ENCODE results near the gene DNAJC4.

Gene DNAJC4, protein sequence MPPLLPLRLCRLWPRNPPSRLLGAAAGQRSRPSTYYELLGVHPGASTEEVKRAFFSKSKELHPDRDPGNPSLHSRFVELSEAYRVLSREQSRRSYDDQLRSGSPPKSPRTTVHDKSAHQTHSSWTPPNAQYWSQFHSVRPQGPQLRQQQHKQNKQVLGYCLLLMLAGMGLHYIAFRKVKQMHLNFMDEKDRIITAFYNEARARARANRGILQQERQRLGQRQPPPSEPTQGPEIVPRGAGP

DNA sequence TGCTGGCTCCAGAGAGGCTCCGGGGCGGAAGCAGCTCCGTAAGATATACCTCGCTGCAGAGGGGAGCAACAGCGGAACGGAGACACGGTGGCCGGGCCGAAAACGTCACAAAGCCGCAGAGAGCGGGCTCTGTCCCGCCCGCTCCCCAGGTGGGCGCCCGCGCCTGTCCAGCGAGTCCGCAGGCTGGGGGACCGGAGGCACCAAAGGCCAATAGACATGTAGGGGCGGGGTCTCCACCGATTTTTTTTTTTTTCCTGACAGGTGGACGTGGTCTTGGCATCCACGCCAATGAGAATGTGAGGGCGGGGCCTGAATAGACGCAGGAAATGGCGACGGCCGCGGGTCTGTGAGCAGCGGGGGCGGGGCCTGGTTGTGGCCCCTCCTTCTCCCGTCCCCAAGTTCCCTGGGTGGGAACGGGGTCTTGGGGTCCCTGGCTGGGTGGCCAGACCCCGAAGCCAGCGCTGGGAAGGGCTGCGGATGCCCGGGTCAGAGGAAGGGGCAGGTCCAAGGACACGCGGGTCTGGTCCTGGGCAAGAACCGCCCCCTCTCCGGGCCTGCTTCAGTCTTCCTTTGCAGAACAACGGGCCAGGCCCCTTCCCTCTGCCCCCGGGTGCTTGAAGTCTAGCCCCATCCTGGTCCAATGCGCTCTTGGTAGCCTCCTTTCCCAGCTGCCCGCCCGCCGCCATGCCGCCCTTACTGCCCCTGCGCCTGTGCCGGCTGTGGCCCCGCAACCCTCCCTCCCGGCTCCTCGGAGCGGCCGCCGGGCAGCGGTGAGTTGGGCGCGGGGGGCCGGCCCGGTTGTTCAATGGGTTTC is at the start of gene DNAJC4:
Gene DNAJC4 (plus strand): TSS at position 378 of the 814 bp plus-strand sequence. CDS start 307 bp downstream, at position 685.
- DNase-seq: peak; percentile 64

GRCh38 chr11:64180891-64181290 is 49.5 kb upstream of the DNAJC4 start:
- DNase-seq: peak; percentile 82

DNA sequence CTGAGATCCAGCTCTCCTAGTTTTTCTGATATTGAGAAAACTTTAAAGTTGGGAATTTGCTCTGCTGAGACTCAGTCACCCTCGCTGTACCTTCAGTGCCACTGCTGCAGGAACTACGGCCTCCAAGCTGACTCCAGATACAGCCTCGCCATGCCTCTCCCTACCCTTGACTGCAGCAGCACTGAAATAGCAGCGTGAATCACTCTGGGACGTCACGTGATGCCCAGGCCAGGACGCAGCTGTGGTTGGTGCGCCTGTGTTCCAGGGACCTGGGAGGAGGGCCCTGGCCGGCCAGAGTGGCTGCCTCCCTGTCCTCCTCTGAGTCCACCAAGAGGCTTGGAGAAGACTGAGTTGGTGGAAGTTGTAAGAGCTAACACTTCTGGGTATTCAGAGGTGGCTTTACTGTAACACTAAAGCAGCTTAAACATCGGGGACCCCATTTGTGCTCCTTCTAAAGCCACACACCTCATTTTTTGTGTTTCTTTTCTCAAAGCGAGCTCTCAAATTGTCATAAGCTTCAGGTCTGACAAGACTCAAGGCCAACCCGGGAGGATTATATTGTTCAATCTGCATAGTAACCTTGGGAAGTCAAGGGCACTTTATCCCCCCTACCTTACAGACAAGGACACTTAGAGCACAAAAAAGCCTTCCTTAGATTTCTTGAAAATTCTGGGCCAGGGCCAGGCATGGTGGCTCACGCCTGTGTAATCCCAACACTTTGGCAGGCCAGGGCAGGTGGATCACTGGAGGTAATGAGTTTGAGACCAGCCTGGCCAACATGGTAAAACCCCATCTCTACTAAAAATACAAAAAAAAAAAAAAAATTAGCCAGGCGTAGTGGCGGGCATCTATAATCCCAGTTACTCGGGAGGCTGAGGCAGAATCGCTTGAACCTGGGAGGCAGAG is 48.6 kb upstream of the DNAJC4 start:
- DNase-seq: no peak

DNA sequence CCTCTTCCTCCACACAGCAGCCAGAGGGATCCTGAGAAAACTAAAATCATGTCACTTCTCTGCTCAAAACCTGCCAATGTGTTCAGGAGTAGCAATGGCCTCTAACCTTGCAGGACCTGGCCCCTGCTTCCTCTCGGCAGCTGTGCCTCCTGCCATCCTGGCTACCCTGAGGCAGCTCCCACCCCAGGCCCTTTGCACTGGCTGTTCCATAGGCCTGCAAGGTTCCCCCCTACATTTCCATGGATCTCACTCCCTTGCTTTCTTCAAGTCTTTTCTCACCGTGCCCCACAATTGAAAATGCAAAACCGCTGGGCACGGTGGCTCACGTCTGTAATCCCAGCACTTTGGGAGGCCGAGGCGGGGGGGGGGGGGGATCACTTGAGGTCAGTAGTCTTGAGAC is 46.5 kb upstream of the DNAJC4 start:
- DNase-seq: no peak

DNA sequence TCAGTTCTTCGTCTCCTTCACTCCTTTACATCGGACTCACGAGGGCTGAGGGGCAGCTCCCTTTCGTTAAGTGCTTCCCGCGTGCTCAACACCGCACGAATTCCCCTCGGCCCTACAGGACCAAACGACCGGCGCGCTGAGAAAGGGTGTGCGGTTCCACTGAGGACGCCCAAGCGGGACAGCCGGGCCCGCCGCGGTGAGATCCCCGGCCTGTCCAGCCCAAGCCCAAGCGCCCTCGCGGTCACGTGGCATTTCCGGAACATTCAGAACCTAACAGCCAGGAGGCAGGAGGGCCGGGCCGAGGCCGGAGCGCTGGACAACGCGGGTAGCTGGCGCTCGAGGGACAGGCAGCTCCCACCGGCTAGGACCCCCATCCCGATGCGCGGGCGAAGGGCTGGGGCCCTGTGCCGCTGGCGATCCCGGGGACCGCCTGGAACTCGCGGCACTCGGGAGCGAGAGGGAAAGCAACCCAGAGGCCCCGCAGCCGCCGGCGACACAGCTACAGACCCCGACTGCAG is 45.1 kb upstream of the DNAJC4 start:
- DNase-seq: no peak

DNA sequence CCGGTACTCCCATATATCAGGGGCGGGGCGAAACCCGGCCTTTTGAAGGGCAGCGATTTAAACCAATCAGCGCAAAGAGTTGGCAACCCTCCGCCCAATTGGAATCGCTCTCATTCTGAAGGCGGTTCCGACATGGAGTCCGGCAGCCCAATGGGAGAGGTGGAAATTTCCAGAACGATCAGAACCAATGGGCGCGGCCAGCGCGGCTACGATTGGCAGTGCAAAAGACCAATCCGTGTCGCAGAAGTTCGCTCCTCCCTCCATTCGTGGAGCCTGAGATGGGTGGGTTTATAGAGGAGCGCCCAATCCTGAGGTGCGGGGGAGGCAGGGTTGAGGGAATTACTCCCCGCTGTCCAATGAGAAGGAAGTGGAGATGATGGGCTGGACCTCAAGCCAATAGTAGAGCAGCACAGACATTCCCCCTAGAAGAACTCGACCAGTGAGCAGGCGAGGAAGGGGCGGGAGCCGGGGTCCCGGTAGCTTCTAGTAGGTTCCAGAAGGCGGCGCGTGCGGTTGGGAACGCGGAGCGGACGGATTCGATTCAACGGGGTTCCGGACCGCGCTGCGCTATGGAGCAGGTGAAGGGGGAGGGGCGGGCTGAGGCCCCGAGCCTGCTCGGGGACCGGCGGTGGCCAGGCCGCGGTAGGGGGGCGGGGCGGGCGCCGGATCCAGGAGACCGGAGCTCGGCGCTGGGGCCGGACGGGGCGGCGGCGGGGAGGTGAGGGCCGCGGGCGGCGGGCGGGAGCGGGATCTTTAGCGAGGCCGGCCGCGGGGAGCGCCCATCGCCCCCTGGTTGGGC is 44.5 kb upstream of the DNAJC4 start, which contains the start of gene STIP1:
Gene STIP1 (plus strand): TSS at position 479 of the 799 bp plus-strand sequence. CDS start 91 bp downstream, at position 570.
- DNase-seq: peak; percentile 99

- no peak for DNase-seq
These were observed 43.7 kb upstream of the DNAJC4 start for GRCh38 chr11:64186492-64187165.

GRCh38 chr11:64192434-64192833 is 37.9 kb upstream of the DNAJC4 start:
- no peak for DNase-seq

DNA sequence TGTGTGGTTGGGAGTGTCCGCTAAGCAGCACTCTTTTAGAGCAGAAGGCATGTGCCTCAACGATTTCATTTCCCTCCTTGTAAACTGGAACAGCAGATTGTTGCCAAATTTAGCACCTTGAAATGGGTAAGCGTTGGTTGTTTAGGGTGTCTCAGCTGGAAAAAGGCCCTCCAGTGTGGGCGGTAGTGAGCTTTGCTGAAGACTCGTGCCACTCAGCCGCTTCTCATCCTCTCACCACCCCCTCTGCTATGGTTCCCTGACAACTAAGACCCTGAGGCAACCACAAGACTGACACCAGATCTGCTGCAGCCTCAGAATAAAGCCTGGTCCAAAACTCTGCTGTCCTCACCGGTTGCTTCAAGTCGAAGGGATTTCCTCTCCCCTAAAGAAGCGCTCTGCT is 33.7 kb upstream of the DNAJC4 start:
- DNase-seq: no peak

DNA sequence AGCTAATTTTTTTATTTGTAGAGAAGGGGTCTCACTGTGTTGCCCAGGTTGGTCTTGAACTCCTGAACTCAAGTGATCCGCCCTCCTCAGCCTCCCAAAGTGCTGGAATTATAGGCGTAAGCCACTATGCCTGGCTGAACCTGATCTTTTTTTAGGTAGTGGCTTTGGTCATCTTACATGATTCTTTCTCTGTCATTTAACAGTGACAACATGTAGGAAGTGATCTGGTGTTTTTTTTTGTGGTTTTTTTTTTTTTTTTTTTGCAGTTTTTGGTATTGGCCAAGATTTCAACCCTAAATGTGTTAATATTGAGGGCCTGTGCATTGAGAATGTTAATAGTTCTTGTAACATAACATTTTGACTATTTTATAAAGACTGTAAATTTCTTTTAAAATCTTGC is 31.8 kb upstream of the DNAJC4 start:
- no peak for DNase-seq

DNA sequence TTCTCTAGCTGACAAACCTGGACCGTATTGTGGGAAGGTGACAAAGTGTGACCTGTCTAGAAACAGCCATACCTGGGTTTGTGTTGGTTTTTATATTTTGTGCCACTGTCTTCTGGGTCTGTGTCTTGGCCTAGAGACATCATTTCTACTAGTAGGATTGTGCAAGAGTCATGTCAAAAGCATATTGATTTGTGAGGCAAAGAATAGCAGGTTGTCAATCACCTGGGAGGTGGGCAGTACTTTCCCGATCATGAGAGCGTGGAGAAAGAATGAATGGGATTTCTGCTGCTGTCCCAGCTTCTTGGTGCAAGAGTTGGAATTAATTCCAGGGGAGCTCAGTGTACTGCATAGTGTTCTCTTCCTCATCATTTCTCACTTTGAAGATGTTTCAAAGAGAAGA is 28.8 kb upstream of the DNAJC4 start:
- DNase-seq: no peak

GRCh38 chr11:64202992-64203391 is 27.4 kb upstream of the DNAJC4 start:
- DNase-seq: no peak

DNA sequence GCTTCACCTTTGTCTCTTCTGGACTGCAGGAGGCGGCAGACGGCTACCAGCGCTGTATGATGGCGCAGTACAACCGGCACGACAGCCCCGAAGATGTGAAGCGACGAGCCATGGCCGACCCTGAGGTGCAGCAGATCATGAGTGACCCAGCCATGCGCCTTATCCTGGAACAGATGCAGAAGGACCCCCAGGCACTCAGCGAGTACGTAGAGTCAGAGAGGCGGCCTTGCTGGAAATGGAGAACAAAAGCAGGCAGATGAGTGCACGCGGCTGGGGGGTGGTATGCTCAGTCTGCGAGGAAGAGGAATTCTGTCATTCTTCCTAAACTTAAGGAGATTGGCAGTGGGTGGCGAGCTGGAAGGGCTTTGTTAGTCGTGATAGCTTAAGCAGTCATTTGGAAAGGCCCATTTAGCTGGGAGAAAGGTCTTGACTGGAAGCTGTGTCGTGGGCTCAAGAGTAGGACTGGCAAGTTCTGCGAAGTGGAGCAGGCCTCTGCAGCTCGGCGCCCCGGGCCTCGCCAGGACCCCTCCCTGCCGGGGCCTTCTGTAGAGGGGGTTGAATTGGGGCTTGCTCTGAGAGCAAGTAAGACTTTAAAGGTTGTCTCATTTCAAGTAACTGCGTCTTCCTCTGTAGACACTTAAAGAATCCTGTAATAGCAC is 26.8 kb upstream of the DNAJC4 start:
- no peak for DNase-seq

GRCh38 chr11:64204080-64204440 is 26.3 kb upstream of the DNAJC4 start:
- no peak for DNase-seq

GRCh38 chr11:64204464-64204989 is 25.8 kb upstream of the DNAJC4 start:
- DNase-seq: peak; percentile 63

DNA sequence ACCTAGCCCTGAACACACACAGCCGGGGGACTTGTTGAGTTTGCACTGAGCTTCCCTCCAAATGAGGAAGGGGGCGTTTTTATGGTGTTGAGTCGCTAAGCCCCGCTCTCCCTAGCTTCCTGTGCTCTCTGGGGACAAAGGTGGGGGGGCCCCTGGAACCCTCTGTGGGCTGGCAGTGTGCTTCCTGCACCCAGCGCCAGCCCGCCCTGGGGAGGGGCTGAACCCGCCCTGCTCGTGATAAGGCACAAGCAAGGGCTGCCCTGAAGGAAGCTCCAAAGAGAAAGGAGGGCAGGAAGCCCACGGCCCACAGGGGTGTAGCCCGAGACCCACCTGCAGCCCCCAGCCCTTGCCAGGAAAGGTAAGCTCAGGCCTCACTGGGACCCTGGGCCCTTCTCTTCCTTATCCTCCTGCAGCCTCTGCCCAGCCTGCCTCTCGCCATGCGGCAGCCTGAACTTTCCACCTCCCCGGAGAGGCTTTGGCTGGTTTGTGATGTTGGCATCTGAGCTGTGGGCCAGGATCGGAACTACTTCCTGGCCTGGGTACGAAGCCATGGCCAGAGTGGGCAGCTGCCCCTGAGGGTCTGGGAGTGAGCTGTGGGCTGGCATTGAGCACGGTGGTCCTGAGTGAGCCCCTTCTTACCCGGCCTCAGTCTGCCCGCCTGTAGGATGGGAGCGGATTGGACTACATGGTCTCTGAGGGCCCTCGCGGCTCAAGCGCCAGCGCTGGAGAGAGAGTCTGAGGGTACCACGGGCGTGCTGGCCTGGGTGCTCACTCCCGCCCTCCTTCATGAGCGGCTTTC is 23.7 kb upstream of the DNAJC4 start, which contains the start of gene FERMT3:
Gene FERMT3 (plus strand): TSS at position 265 of the 799 bp plus-strand sequence. CDS start 644 bp downstream, outside the sequence.
- DNase-seq: no peak

GRCh38 chr11:64207256-64208085 is 22.9 kb upstream of the DNAJC4 start:
- DNase-seq: no peak

GRCh38 chr11:64208086-64208795 is 22.1 kb upstream of the DNAJC4 start:
- no peak for DNase-seq
